ENCODE results near the gene NOS1AP. TPM values are rescaled to one million over a fixed set of nuclear protein-coding genes. Genes with fewer than 3 reads are reported as not detected.

NOS1AP gene
- total RNA-seq, 1 donor = 0.43 TPM

DNA sequence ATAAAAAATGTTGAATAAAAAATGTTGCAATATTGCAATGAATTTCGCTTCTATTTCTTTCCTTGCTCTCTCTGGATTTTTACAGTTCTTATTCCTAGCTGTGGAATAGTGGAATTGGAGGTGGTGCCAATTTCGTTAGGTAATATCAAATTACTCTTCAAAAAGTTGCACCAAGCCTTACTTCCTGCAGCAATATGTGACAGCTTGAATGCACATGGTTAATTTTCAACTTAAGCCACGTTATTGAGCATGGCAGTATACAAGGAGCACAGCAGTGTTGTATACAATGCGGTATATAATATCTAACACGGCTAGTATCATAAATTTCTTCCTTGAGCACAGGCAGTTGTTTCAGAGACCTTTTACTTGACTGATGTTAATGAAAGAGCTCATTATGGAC, 152.5 kb downstream of the NOS1AP start:
- no peak overlapping the region for H3K4me3 ChIP-seq (ENCODE audit: low read depth, low read length)
- TF ChIP-seq, protein P1, sequence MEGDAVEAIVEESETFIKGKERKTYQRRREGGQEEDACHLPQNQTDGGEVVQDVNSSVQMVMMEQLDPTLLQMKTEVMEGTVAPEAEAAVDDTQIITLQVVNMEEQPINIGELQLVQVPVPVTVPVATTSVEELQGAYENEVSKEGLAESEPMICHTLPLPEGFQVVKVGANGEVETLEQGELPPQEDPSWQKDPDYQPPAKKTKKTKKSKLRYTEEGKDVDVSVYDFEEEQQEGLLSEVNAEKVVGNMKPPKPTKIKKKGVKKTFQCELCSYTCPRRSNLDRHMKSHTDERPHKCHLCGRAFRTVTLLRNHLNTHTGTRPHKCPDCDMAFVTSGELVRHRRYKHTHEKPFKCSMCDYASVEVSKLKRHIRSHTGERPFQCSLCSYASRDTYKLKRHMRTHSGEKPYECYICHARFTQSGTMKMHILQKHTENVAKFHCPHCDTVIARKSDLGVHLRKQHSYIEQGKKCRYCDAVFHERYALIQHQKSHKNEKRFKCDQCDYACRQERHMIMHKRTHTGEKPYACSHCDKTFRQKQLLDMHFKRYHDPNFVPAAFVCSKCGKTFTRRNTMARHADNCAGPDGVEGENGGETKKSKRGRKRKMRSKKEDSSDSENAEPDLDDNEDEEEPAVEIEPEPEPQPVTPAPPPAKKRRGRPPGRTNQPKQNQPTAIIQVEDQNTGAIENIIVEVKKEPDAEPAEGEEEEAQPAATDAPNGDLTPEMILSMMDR (IDR thresholded peaks at IDR 0.05; ENCODE audit: insufficient read depth, low read depth, low read length) = no peak
- no peak for DNase-seq (ENCODE audit: low read depth)

DNA sequence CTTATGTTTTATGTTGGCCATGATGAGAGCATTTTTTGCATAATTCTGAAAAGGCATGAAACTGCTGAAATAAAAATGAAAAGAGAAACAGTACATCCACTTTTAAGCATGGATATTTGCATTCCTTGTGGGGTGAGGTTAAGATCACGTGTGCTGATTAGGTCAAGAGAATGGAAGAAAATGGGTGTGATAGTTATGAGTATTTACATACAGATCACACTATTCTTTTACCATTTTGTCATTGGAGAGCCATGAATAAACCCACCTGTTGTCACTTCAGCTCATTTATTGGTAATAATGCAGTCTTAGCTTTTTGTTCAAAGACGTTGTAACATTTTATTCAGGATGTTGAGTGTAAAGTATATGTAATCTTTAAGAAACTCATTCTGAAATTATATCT, 153.2 kb downstream of the NOS1AP start:
- TF ChIP-seq, protein P1 (IDR thresholded peaks at IDR 0.05; ENCODE audit: insufficient read depth, low read depth, low read length) = no peak
- no peak for DNase-seq (ENCODE audit: low read depth)
- no peak overlapping the region for H3K4me3 ChIP-seq (ENCODE audit: low read depth, low read length)

DNA sequence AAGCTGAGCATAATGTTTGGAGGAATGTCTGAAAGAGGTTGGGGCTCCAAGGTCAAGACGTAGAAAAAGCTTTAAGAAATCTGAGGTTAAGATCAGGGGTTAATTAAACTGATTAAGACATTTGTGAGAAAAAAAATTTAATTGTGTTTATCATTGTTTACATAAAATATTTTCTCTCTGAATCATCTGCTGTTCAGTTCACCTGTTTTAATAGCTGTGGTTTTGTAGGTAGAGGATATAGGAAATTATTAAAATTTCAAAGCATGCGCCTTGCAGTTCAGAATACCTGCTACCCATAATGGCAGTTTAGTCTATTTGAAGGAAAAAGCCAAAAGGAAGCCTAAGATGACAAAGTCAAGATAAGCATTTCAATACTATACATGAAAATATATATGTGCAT, 154.0 kb downstream of the NOS1AP start:
- TF ChIP-seq, protein P1 (IDR thresholded peaks at IDR 0.05; ENCODE audit: insufficient read depth, low read depth, low read length) = no peak
- DNase-seq (ENCODE audit: low read depth) = no peak
- no peak overlapping the region for H3K4me3 ChIP-seq (ENCODE audit: low read depth, low read length)

DNA sequence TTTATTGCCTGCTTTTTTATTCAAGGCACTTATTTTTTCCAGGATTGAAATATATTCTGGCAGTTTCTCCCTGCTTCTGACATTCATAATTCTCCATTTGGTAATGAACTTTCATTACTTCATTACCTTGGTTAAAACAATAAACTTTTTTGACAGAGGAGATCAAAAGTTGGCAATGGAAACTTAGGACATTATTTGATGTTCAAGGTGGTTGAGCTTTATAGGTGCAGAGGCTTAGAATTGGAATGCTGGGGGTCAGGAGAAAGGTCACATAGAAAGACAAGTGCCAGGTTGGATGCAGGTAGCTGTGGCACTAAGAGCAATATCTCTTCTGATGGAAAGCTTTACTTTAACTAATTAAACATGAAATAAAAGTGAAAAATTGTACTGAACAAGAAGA, 154.8 kb downstream of the NOS1AP start:
- TF ChIP-seq, protein P1 (IDR thresholded peaks at IDR 0.05; ENCODE audit: insufficient read depth, low read depth, low read length) = no peak
- no peak for DNase-seq (ENCODE audit: low read depth)
- H3K4me3 ChIP-seq (ENCODE audit: low read depth, low read length) = no peak overlapping the region

DNA sequence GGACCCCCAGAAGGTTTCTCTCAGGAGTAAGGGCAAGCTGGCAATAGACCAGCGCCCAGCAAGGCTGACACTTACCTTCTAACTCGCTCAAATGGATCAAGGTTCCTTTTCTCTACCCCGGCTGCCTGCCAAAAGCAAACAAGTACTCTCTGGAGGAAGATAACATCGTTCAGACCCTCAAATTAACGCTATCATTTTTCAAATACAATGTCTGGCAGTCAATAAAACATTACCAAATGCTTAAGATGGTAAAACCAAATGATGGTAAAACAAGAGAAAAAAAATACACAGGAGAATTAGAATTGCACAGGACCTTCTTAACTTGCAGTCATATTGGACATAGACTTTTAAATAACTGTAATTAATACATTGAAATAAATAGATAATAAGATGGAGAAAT, 159.1 kb downstream of the NOS1AP start:
- H3K4me3 ChIP-seq (ENCODE audit: low read depth, low read length) = no peak overlapping the region
- TF ChIP-seq, protein P1 (IDR thresholded peaks at IDR 0.05; ENCODE audit: insufficient read depth, low read depth, low read length) = no peak
- DNase-seq (ENCODE audit: low read depth) = no peak

DNA sequence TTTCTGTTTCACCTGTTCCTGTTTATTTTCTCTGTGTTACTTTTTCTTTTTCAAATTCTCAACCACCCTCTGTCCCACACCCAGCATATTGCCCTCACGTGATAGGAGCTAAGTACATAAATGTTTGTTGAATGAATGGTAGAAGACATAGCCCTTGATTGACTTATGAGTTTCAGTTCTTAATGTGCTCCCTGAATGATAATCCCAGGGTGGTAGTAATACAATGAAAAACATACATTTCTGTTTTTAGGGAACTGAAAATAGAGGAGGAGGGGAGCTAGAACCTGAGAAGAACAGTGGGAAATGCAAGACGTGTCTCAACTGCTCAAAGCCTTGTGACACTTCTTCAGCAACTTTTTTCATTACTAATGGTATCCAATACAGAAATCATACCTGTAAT, 160.1 kb downstream of the NOS1AP start:
- no peak for DNase-seq (ENCODE audit: low read depth)
- TF ChIP-seq, protein P1 (IDR thresholded peaks at IDR 0.05; ENCODE audit: insufficient read depth, low read depth, low read length) = no peak
- H3K4me3 ChIP-seq (ENCODE audit: low read depth, low read length) = no peak overlapping the region

DNA sequence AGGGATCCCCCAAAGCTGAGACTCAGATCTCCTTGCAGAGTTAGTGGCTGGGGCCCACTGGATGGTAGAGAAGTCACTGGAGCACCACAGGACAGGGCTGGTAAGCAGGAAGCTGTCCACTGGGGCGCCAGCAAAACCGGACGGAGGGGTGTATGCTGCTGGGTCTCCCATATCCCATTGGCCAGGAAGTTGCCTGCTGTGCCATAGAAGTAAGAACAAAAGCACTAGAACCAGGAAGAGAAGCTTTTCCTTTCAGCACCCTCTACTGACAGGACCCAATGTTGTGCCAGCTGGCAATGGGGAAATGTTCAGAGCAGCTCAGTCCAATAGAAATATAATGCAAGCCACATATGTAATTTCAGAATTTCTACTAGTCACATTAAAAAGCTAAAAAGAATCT, 160.6 kb downstream of the NOS1AP start:
- DNase-seq (ENCODE audit: low read depth) = peak; percentile 33
- H3K4me3 ChIP-seq (ENCODE audit: low read depth, low read length) = no peak overlapping the region
- TF ChIP-seq, protein P1 (IDR thresholded peaks at IDR 0.05; ENCODE audit: insufficient read depth, low read depth, low read length) = peak; percentile 31
